Transverse colon (tissue), 4 donors: ENCODE data around the gene COL1A1.

Experiments used
- EP300 ChIP-seq: sonication (generic); formaldehyde crosslinking; IDR thresholded peaks from one replicate; pipeline ENCODE4 v1.6.1; 2017; ENCODE audit warnings: antibody characterized with exemption, low read depth
- POLR2A ChIP-seq: fragments of 450-650 bp; IDR thresholded peaks from one replicate; pipeline ENCODE4 v1.6.1; 2016; ENCODE audit warnings: antibody characterized with exemption, mild to moderate bottlenecking, moderate library complexity
- POLR2AphosphoS5 ChIP-seq, 3 donors: sonication (generic); formaldehyde crosslinking; IDR thresholded peaks; one replicate each; pipeline ENCODE4 v1.6.1; 2016; ENCODE audit warnings: antibody characterized with exemption in 3 of 3
- TF ChIP-seq, protein P1 (sequence below), 5 experiments: fragments of 200-600 bp in 3 of 5; fragments of 450-650 bp in 2 of 5; sonication (generic) in 3 of 5; IDR thresholded peaks; 1 replicate in 2 of 5; 2 replicates in 3 of 5; pipeline ENCODE4 v1.5.1; 2016 to 2017; ENCODE audit warnings: antibody characterized with exemption in 5 of 5, inconsistent platforms in 3 of 5, mild to moderate bottlenecking in 2 of 5, moderate library complexity in 1 of 5

DNA sequence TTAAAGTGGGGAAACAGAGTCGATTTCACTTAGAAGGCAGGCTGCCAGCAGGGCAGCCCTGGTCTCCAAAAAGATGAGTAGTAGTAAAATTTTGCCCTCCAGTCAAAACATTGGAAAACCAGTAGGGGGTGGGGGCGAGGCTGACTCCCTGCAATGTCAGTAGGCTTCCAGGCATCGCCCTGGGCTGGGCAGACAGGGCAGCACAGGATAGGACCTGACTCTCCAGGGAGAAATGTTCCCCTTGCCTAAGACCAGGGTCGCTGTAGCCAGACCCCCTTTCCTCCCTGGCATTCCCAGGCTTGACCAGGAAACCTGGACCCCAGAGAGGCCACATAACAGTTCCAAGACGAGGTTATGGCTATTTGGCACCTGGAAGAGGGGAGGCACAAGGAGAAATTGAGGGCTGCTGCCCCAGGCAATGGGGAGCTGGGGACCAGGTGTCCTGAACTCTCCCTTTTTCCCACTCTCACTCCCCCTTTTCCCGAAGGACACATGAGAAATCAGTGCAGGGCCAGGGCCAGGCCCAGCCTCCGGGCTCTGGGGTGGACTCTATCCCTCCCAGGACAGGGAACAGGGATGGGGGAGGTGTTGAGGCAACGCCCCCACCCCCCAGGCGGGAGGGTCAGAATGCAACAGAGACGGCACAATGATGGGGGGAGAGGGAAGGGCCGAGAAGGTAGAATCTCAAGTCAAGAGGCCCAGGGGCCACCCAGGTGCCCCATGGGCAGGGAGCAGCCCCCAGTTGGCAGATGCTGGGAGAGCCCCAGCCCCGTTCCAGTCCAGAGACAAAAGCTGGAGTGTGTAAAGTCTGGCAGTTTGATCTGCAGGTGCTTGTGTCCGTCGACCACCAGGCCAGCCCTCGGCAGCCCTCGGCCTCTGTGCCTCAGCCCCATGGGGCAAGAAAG is 67.0 kb downstream of the COL1A1 start:
- TF ChIP-seq, protein P1, sequence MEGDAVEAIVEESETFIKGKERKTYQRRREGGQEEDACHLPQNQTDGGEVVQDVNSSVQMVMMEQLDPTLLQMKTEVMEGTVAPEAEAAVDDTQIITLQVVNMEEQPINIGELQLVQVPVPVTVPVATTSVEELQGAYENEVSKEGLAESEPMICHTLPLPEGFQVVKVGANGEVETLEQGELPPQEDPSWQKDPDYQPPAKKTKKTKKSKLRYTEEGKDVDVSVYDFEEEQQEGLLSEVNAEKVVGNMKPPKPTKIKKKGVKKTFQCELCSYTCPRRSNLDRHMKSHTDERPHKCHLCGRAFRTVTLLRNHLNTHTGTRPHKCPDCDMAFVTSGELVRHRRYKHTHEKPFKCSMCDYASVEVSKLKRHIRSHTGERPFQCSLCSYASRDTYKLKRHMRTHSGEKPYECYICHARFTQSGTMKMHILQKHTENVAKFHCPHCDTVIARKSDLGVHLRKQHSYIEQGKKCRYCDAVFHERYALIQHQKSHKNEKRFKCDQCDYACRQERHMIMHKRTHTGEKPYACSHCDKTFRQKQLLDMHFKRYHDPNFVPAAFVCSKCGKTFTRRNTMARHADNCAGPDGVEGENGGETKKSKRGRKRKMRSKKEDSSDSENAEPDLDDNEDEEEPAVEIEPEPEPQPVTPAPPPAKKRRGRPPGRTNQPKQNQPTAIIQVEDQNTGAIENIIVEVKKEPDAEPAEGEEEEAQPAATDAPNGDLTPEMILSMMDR (IDR thresholded peaks at IDR 0.05) = no peak
- TF ChIP-seq POLR2A (no peak), POLR2AphosphoS5 (IDR thresholded peaks at IDR 0.05) (no peak), EP300 (no peak)
